Measurements from ENCODE around the gene SETDB2.

GRCh38 chr13:49407936-49408335 lies 36.1 kb upstream of the SETDB2 start:
- TF ChIP-seq POLR2A (IDR thresholded peaks at IDR 0.05; ENCODE audit: low read depth, low read length): no peak
- no peak for TF ChIP-seq CTCF (conservative IDR thresholded peaks at IDR 0.05; ENCODE audit: low read depth, low read length)
- no peak for TF ChIP-seq CHD1 (IDR thresholded peaks at IDR 0.05; ENCODE audit: low read depth, low read length)
- TF ChIP-seq SMC3 (IDR thresholded peaks at IDR 0.05; ENCODE audit: low read depth, low read length): no peak
- TF ChIP-seq BHLHE40 (IDR thresholded peaks at IDR 0.05; ENCODE audit: low read depth, low read length): no peak
- no peak for TF ChIP-seq MAFK (IDR thresholded peaks at IDR 0.05; ENCODE audit: low read depth, low read length)
- TF ChIP-seq CEBPB (IDR thresholded peaks at IDR 0.05; ENCODE audit: low read depth, low read length): no peak
- TF ChIP-seq RAD21 (IDR thresholded peaks at IDR 0.05; ENCODE audit: low read length): no peak
- TF ChIP-seq FOS (IDR thresholded peaks at IDR 0.05; ENCODE audit: low read depth, low read length): no peak
- TF ChIP-seq USF2 (IDR thresholded peaks at IDR 0.05; ENCODE audit: low read depth, low read length): no peak
- no peak for TF ChIP-seq ELK1 (IDR thresholded peaks at IDR 0.05; ENCODE audit: borderline replicate concordance, low read depth, low read length)
- TF ChIP-seq NFE2L2 (IDR thresholded peaks at IDR 0.05; ENCODE audit: low read depth, low read length): no peak

Data from IMR-90 (cell line).